Transverse colon (tissue), 4 donors: ENCODE results near the gene RARS1. TPM values are rescaled to one million over a fixed set of nuclear protein-coding genes. Genes with fewer than 3 reads are reported as not detected.

ENCODE experiments used
- DNase-seq: peaks from one replicate; pipeline ENCODE4 v3.0.0-alpha.2; 2019
- H3K27ac ChIP-seq, 4 donors: fragments of 200-600 bp; sonication (generic); 2 replicates each; pipeline ENCODE4 v1.5.1; 2016 to 2018; ENCODE audit warnings: inconsistent platforms in 4 of 4
- H3K27me3 ChIP-seq: fragments of 200-600 bp; sonication (generic); 2 replicates; pipeline ENCODE4 v1.5.1; 2017; ENCODE audit warnings: inconsistent platforms
- H3K36me3 ChIP-seq, 4 donors: fragments of 200-600 bp; sonication (generic); 2 replicates each; pipeline ENCODE4 v1.5.1; 2017 to 2019; ENCODE audit warnings: inconsistent platforms in 4 of 4
- H3K4me1 ChIP-seq, 4 donors: fragments of 200-600 bp; sonication (generic); 2 replicates each; pipeline ENCODE4 v1.5.1; 2017 to 2020; ENCODE audit warnings: inconsistent platforms in 4 of 4
- H3K4me3 ChIP-seq, 4 donors: fragments of 200-600 bp; sonication (generic); 1 replicate in 1 of 4; 2 replicates in 3 of 4; pipeline versions ENCODE4 v1.5.1 to v1.6.1; 2017 to 2019; ENCODE audit warnings: inconsistent platforms in 4 of 4
- H3K9me3 ChIP-seq, 2 donors: fragments of 200-600 bp; sonication (generic); 2 replicates each; pipeline ENCODE4 v1.5.1; 2017 to 2019; ENCODE audit warnings: inconsistent platforms in 2 of 2
- CTCF ChIP-seq, 5 experiments: fragments of 200-600 bp in 3 of 5; fragments of 450-650 bp in 2 of 5; sonication (generic) in 3 of 5; IDR thresholded peaks; 1 replicate in 2 of 5; 2 replicates in 3 of 5; pipeline ENCODE4 v1.5.1; 2016 to 2017; ENCODE audit warnings: antibody characterized with exemption in 5 of 5, inconsistent platforms in 3 of 5, mild to moderate bottlenecking in 2 of 5, moderate library complexity in 1 of 5
- EP300 ChIP-seq: sonication (generic); formaldehyde crosslinking; IDR thresholded peaks from one replicate; pipeline ENCODE4 v1.6.1; 2017; ENCODE audit warnings: antibody characterized with exemption, low read depth
- POLR2A ChIP-seq: fragments of 450-650 bp; IDR thresholded peaks from one replicate; pipeline ENCODE4 v1.6.1; 2016; ENCODE audit warnings: antibody characterized with exemption, mild to moderate bottlenecking, moderate library complexity
- POLR2AphosphoS5 ChIP-seq, 3 donors: sonication (generic); formaldehyde crosslinking; IDR thresholded peaks; one replicate each; pipeline ENCODE4 v1.6.1; 2016; ENCODE audit warnings: antibody characterized with exemption in 3 of 3
- WGBS, 2 donors: methylation state at CpG; one replicate each; pipeline ENCODE4 v1.1.5; 2018; ENCODE audit warnings: low coverage in 1 of 2; 5-methylcytosine and 5-hydroxymethylcytosine counted together
- in situ Hi-C, 4 donors: fragments of 200-750 bp; cut with MboI; loops; one replicate each; pipeline versions ENCODE4 v1.15.0 to v1.15.1; 2017; ENCODE audit warnings: low sequenced_read_pairs in 3 of 4, low pct_ligation_motif_present in 1 of 4, low pct_unique_long_range_greater_than_20kb in 1 of 4
- intact Hi-C: fragments of 100-400 bp; cut with DNase I; formaldehyde crosslinking; loops from one replicate; pipeline ENCODE4 v1.15.1; 2023; ENCODE audit warnings: low total_unique reads
- total RNA-seq, 4 donors: library from RNA; depleted of rRNA; stranded (reverse); fragments of >200 nt; gene quantifications; one replicate each; pipeline ENCODE4 v1.1.0, GENCODE V29; 2016

Gene RARS1
- total RNA-seq, 4 donors from 2014 or later = 6.6 to 66.8 (median 41.9) TPM

GRCh38 chr5:168550656-168551055 lies 64.4 kb downstream of the RARS1 start:
- in situ Hi-C loops = no loop called here
- DNase-seq = no peak
- Histone ChIP-seq H3K27ac (no peak overlapping the region), H3K4me1 (no peaks in the 10 kb centered on the region), H3K4me3 (no peak overlapping the region), H3K9me3 (no peaks in the 10 kb centered on the region), H3K27me3 (no peaks in the 10 kb centered on the region), H3K36me3 (peaks cover 0 to 14% (median 5%) of the 10 kb centered on the region in 4 donors)
- TF ChIP-seq POLR2AphosphoS5 (IDR thresholded peaks at IDR 0.05) (no peak), EP300 (no peak), POLR2A (no peak), CTCF (IDR thresholded peaks at IDR 0.05) (no peak)
- intact Hi-C loops = no loop called here

GRCh38 chr5:168552146-168552545 lies 65.9 kb downstream of the RARS1 start:
- H3K4me3 ChIP-seq = no peak overlapping the region
- no peaks in the 10 kb centered on the region for H3K4me1 ChIP-seq
- H3K9me3 ChIP-seq = no peaks in the 10 kb centered on the region
- 70% methylated on average over 1 of the region's 1 CpG; no CpG with 5 or more reads in 1 of the 2 donors for WGBS, 2 donors
- TF ChIP-seq POLR2A = no peak
- TF ChIP-seq POLR2AphosphoS5 (IDR thresholded peaks at IDR 0.05) = no peak
- TF ChIP-seq EP300 = no peak
- TF ChIP-seq CTCF (IDR thresholded peaks at IDR 0.05) = no peak
- no peaks in the 10 kb centered on the region for H3K27me3 ChIP-seq
- in situ Hi-C loops (no loop called here), intact Hi-C loops (no loop called here)
- DNase-seq = no peak
- H3K27ac ChIP-seq = no peak overlapping the region
- H3K36me3 ChIP-seq = peaks cover 0 to 20% (median 9%) of the 10 kb centered on the region in 4 donors

- Histone ChIP-seq H3K9me3 (no peaks in the 10 kb centered on the region), H3K4me1 (no peaks in the 10 kb centered on the region), H3K4me3 (no peak overlapping the region), H3K27me3 (no peaks in the 10 kb centered on the region), H3K36me3 (peaks cover 0 to 30% (median 11%) of the 10 kb centered on the region in 4 donors), H3K27ac (no peak overlapping the region)
- DNase-seq = no peak
- intact Hi-C loops (no loop called here), in situ Hi-C loops (no loop called here)
- 85 to 96% methylated on average over 2 of the region's 2 CpGs for WGBS, 2 donors
- TF ChIP-seq CTCF (IDR thresholded peaks at IDR 0.05) = no peak
- no peak for TF ChIP-seq POLR2A
- TF ChIP-seq EP300 = no peak
These were observed 67.3 kb downstream of the RARS1 start for GRCh38 chr5:168553377-168554130.

GRCh38 chr5:168557389-168557788 lies 71.1 kb downstream of the RARS1 start:
- peaks cover 0 to 60% (median 19%) of the 10 kb centered on the region in 4 donors for H3K36me3 ChIP-seq
- no peak for DNase-seq
- H3K4me1 ChIP-seq = peaks cover 0 to 1% (median 0%) of the 10 kb centered on the region in 4 donors
- no peaks in the 10 kb centered on the region for H3K9me3 ChIP-seq
- no peak overlapping the region for H3K4me3 ChIP-seq
- intact Hi-C loops = no loop called here
- TF ChIP-seq CTCF (IDR thresholded peaks at IDR 0.05) (no peak), POLR2AphosphoS5 (IDR thresholded peaks at IDR 0.05) (no peak), POLR2A (no peak), EP300 (no peak)
- 85 to 89% methylated on average over 2 of the region's 2 CpGs for WGBS, 2 donors
- H3K27ac ChIP-seq = no peak overlapping the region
- in situ Hi-C loops = no loop called here
- no peaks in the 10 kb centered on the region for H3K27me3 ChIP-seq
